H1 (cell line): Measurements from ENCODE around the gene PLCL1. TPM values are rescaled to one million over a fixed set of nuclear protein-coding genes. Genes with fewer than 3 reads are reported as not detected.

Experiments used
- NRF1 ChIP-seq: IDR thresholded peaks from 2 replicates; pipeline ENCODE4 v1.6.1; 2011; ENCODE audit warnings: mild to moderate bottlenecking, low read depth, low read length, improper control_type of control experiment
- polyA plus RNA-seq, 7 experiments: library from polyadenylated mRNA; depleted of rRNA in 3 of 7; stranded (reverse) in 5 of 7; unstranded in 2 of 7; fragments of >200 nt in 5 of 7; fragments of 200-250 nt in 2 of 7; gene quantifications; 1 replicate in 5 of 7; 2 replicates in 1 of 7; 4 replicates in 1 of 7; pipeline versions ENCODE4 v1.2.1 to v1.2.3, GENCODE V29; 2011 to 2013; ENCODE audit warnings: missing spikeins in 2 of 7, mixed read lengths in 2 of 7
- total RNA-seq: library from RNA; stranded (reverse); fragmentation: NEBNext Ultra II Directional; extraction: Animal tissue kit (Norgen Biotek cat#: 25700); gene quantifications from 2 replicates; pipeline ENCODE4 v1.2.1, GENCODE V29; 2021

Gene PLCL1
- total and polyA plus RNA-seq, 2 of the 8 experiments (the other 6 are each of a cell fraction or from before 2014, with no cell fraction given) = not detected

GRCh38 chr2:198162276-198162675 lies 357.9 kb downstream of the PLCL1 start (continued):
- no peak for TF ChIP-seq NRF1
